GM10266 (cell line): ENCODE results near the gene ACAD11.

Source experiments
- DNase-seq: peaks from one replicate; pipeline ENCODE4 v3.0.0; 2012; ENCODE audit errors: extremely low spot score
- TF ChIP-seq, protein P1 (sequence below): IDR thresholded peaks from 2 replicates; pipeline ENCODE4 v1.5.1; 2012; ENCODE audit warnings: mild to moderate bottlenecking, low read depth; ENCODE audit not compliant: control insufficient read depth, insufficient read depth; ENCODE audit errors: missing control alignments

Gene ACAD11

DNA sequence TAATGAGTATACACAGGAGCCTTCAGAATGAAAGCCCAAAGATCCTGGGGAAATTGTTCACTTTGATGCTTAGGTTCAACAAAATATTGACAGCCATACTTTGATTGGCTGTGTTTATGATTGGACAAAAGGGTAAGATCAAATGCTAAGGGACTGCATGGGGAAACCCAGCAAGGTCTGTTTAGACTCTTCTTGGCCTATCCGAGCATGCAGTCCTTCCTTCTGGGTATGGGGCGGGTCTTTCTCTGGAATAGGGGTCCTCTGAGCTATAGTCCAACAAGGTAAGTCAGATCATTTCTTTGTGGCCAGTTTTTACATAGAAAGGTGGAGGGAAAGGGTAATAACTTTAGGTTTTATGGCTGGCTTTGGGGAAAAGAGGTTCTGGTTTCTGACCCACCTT is 115.5 kb downstream of the ACAD11 start:
- TF ChIP-seq, protein P1, sequence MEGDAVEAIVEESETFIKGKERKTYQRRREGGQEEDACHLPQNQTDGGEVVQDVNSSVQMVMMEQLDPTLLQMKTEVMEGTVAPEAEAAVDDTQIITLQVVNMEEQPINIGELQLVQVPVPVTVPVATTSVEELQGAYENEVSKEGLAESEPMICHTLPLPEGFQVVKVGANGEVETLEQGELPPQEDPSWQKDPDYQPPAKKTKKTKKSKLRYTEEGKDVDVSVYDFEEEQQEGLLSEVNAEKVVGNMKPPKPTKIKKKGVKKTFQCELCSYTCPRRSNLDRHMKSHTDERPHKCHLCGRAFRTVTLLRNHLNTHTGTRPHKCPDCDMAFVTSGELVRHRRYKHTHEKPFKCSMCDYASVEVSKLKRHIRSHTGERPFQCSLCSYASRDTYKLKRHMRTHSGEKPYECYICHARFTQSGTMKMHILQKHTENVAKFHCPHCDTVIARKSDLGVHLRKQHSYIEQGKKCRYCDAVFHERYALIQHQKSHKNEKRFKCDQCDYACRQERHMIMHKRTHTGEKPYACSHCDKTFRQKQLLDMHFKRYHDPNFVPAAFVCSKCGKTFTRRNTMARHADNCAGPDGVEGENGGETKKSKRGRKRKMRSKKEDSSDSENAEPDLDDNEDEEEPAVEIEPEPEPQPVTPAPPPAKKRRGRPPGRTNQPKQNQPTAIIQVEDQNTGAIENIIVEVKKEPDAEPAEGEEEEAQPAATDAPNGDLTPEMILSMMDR = no peak
- no peak for DNase-seq

DNA sequence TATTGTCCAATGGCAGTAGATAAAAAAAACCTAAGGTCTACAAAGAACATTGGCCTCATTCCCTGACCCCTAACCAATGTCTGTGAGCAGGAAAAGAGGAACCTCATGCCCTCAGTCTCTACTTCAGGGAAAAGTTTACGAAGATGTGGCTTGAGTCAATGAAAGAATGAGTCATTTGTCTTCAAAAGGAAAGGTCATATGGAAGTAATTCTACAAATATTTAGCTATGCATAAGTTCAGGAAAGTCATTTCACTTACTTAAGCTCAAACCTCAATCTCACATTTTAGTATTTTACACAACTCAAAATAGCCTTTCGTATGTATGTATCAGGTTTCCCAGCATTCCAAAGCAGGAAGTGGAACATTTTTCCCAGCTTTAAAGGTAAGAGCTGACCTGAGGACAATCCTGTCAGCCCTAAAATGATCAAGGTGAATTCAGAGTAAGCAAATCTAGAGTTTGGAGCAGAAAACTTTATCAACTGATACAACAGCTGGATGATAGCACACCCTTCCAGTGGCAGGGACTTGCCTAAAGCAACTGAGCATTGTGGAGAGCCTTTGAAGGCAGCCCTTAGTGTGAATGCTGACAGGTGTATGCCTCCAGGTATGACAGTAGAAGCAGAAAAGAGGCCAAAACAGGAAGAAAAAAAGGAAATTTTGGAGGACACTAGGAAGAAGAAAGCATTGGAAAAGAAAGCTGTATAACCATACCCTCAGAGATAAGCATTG is 116.4 kb downstream of the ACAD11 start:
- DNase-seq = no peak
- TF ChIP-seq, protein P1 = no peak

DNA sequence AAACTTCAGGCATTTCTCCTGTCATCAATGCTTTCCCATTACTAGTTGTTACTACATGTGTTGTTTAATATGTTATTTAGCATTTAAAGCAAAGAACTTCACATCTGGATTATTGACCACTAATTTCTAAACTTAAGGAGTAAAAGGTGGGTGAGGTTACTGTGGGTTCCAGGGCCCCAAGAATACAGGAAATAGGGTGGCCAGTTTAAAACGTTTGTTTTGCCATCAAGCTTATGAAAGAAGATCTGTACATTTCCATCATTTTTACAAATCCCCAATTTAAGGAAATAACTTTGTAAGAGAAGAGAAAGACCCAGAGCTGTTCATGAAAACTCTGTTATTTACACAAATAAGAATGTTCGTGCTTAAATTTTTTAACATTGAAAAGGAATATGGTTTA is 117.0 kb downstream of the ACAD11 start:
- DNase-seq = no peak
- TF ChIP-seq, protein P1 = no peak

DNA sequence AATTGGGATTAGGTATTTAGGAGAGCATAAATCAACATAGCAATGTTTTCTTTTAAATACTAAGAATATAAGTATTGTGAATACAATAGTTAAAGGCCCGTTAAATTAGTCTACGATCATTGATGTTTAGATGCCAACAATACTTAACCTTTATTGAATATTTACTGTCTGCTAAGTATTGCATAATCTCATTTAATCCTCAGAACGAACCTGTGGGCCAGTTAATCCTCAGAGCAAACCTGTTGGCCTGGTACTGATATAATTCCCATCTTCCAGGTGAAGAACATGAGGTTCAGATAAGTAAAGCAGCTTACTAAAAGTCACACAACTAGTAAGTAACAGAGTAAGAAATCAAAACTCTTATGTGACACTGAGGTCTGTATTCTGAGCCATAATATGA is 119.9 kb downstream of the ACAD11 start:
- DNase-seq = no peak
- TF ChIP-seq, protein P1 = no peak

DNA sequence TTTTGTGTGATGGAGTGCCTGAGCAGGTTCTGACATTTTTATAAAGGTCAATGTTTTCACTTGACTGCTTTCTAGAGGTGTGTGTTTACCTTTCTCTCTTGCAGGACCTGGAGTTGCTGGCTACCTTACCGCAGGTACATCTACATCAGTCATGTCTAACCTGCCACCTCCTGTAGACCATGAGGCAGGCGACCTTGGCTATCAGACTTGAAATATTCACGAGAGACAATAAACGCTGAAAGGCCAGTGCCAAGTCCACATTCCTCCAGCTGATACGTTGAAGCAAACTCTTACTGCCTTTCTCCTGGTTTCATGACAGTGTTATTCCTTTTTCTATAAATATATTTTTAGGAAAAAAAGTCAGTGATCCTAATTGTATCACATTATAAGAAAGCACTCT is 121.5 kb downstream of the ACAD11 start:
- TF ChIP-seq, protein P1 = no peak
- no peak for DNase-seq

DNA sequence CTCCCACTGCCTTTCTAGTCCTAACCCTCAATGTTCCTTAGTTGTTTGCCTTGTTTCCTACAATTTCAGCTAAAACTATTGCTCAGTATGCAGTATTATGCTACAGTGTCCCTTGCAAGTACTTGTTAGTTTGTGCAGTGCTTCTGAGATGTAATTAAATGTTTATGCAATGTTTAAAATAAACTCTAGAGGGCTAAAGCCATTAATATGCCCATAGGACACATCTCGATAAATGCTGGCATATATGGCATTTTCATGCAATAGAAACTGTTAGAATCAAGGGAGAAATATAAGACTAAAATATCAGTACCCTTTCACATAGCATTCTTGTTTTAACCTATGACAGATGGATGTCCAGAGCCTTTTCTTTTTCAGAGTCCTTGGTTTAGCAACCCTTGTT is 122.3 kb downstream of the ACAD11 start:
- TF ChIP-seq, protein P1 = no peak
- DNase-seq = no peak

DNA sequence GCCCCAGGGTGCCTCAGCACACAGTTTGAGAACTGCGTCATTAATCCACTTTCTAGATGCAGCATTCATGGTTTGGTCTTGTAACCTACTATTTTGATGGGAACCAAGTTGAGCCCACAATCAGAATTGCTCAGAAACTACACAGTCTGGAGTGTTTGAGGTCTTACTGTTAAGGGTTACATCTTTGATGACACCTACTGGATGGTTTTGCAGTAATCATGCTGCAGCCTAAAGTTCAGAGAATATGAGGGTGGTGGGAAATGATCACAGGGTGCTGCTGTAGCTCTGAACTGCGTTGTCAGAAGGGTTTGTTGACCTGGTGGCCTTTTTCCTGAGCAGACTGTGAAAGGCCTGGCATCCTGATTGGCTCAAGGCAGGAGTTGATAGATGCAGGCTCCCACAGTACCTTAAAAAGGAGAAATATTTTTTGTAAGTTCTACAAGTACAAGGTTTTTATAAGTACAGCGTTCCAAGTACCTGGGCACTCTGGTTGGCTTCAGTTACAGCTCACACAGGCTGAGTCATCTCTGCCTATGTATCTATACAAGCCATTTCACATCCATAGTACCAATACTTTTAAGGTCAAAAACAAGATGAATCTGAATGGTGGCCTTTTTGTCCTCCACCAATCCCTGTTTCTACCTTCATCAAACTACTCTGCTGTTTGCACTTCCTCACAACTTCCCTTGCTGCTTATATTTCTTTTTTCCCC is 123.0 kb downstream of the ACAD11 start:
- TF ChIP-seq, protein P1 = no peak

More for the DNA sequence above, 123.0 kb downstream of the ACAD11 start:
- no peak for DNase-seq
